HepG2 (cell line): Measurements from ENCODE around the gene FIBIN. TPM values are rescaled to one million over a fixed set of nuclear protein-coding genes. Genes with fewer than 3 reads are reported as not detected.

Source experiments
- ATAC-seq: fragments of 200-7000 bp; cut with Tn5 transposase; 3 replicates; pipeline ENCODE4 v1.9.1; 2020; ENCODE audit warnings: mild to moderate bottlenecking, moderate library complexity
- BruUV-seq: library from RNA; stranded (reverse); fragments of 400-500 nt; replicated peaks from 2 replicates; lab custom pipeline; 2021; lab: Mats Ljungman, UMichigan
- CTCF ChIA-PET: fragments of 300-600 bp; formaldehyde crosslinking; extraction: SDS; loops from one replicate; lab custom pipeline; 2021; ENCODE audit warnings: low total read pairs, inconsistent platforms, low intra/inter-chr PET ratio; lab: Yijun Ruan, JAX
- POLR2A ChIA-PET: fragments of 350-600 bp; sonication (Branson Sonifier 250); formaldehyde crosslinking; loops from one replicate; lab custom pipeline; 2020; ENCODE audit warnings: antibody characterized with exemption, inconsistent platforms; lab: Yijun Ruan, JAX
- DNase-seq: peaks from one replicate; pipeline ENCODE4 v3.0.0-alpha.2; 2015; ENCODE audit warnings: low spot score
- FAIRE-seq: peaks from 3 replicates; lab custom pipeline; 2011; peaks lifted over from hg19 to GRCh38; lab: Jason Lieb, UNC
- H2AFZ ChIP-seq: one replicate; pipeline ENCODE4 v1.6.1; 2011; ENCODE audit warnings: low read length, inconsistent platforms
- H3K27ac ChIP-seq: fragments of 300-600 bp; 3 replicates; pipeline ENCODE4 v1.8.0; 2011; ENCODE audit warnings: mixed run types, mild to moderate bottlenecking, mixed read lengths, low read length, inconsistent platforms; ENCODE audit not compliant: insufficient read depth; ENCODE audit errors: extremely low read length
- H3K27me3 ChIP-seq, 2 experiments: fragments of 200-600 bp in 1 of 2; 2 replicates in 1 of 2; 3 replicates in 1 of 2; pipeline versions ENCODE4 v1.6.0 to v1.8.0; 2011; ENCODE audit warnings: low read length in 2 of 2, mild to moderate bottlenecking in 2 of 2, moderate library complexity in 2 of 2, inconsistent platforms in 1 of 2; ENCODE audit not compliant: insufficient read depth in 2 of 2, control insufficient read depth in 1 of 2
- H3K36me3 ChIP-seq, 2 experiments: fragments of 200-600 bp in 1 of 2; replicated peaks in 1 of 2; 2 replicates in 1 of 2; 3 replicates in 1 of 2; pipeline versions ENCODE4 v1.5.1 to v1.8.0; 2011; ENCODE audit warnings: low read length in 2 of 2, inconsistent platforms in 1 of 2; ENCODE audit not compliant: insufficient read depth in 2 of 2, control insufficient read depth in 1 of 2
- H3K4me1 ChIP-seq: 2 replicates; pipeline ENCODE4 v1.5.1; 2012; ENCODE audit warnings: low read length, inconsistent platforms; ENCODE audit not compliant: insufficient read depth
- H3K4me2 ChIP-seq: 2 replicates; pipeline ENCODE4 v1.6.0; 2011; ENCODE audit warnings: low read depth, low read length, inconsistent platforms
- H3K4me3 ChIP-seq, 3 experiments: fragments of 200-600 bp in 1 of 3; sonication (generic), shearing (Covaris generic) in 1 of 3; replicated peaks in 1 of 3; 2 replicates each; pipeline ENCODE4 v1.5.1; 2011 to 2016; ENCODE audit warnings: low read length in 3 of 3, inconsistent platforms in 2 of 3, low read depth in 2 of 3, mild to moderate bottlenecking in 2 of 3, control low read depth in 1 of 3, mixed read lengths in 1 of 3; ENCODE audit not compliant: insufficient read depth in 1 of 3
- H3K79me2 ChIP-seq: one replicate; pipeline ENCODE4 v1.6.1; 2011; ENCODE audit warnings: low read length, inconsistent platforms; ENCODE audit not compliant: insufficient read depth
- H3K9ac ChIP-seq: 2 replicates; pipeline ENCODE4 v1.6.0; 2011; ENCODE audit warnings: mild to moderate bottlenecking, low read depth, low read length, inconsistent platforms; ENCODE audit not compliant: insufficient read depth
- H3K9me3 ChIP-seq: 2 replicates; pipeline ENCODE4 v1.5.1; 2012; ENCODE audit warnings: mild to moderate bottlenecking, low read length
- H4K20me1 ChIP-seq: 2 replicates; pipeline ENCODE4 v1.6.0; 2011; ENCODE audit warnings: inconsistent platforms, mild to moderate bottlenecking, low read length, moderate library complexity; ENCODE audit not compliant: insufficient read depth
- JUNB ChIP-seq: sonication (generic); formaldehyde crosslinking; IDR thresholded peaks from 2 replicates; pipeline ENCODE4 v1.8.0; 2022; ENCODE audit warnings: missing genetic modification reagents, mild to moderate bottlenecking, borderline replicate concordance
- PCBP2 ChIP-seq: fragments of 200-400 bp; formaldehyde crosslinking; optimal IDR thresholded peaks from 2 replicates; pipeline ENCODE3; 2018; ENCODE audit warnings: low read length, low read depth; ENCODE audit not compliant: poor library complexity, severe bottlenecking
- SMYD3 ChIP-seq: sonication (generic); formaldehyde crosslinking; IDR thresholded peaks from 2 replicates; pipeline ENCODE4 v1.8.1; 2023; ENCODE audit warnings: mild to moderate bottlenecking, missing genetic modification reagents
- ZNF484 ChIP-seq: sonication (generic); formaldehyde crosslinking; IDR thresholded peaks from 2 replicates; pipeline ENCODE4 v1.5.1; 2020; ENCODE audit warnings: mild to moderate bottlenecking, low read depth, missing genetic modification reagents, borderline replicate concordance
- ZNF839 ChIP-seq: sonication (generic); formaldehyde crosslinking; IDR thresholded peaks from 2 replicates; pipeline ENCODE4 v1.4.0; 2020; ENCODE audit warnings: missing genetic modification reagents, mild to moderate bottlenecking, borderline replicate concordance
- WGBS: methylation state at CpG from one replicate; pipeline ENCODE4 v1.1.6; 2017; ENCODE audit warnings: low lambda C conversion rate; 5-methylcytosine and 5-hydroxymethylcytosine counted together
- in situ Hi-C: cut with HindIII; loops from 2 replicates; pipeline ENCODE4 v1.10.0; 2017; ENCODE audit warnings: low pct_unique_long_range_greater_than_20kb; ENCODE audit not compliant: extremely low pct_ligation_motif_present
- intact Hi-C: fragments of 100-400 bp; cut with micrococcal nuclease; formaldehyde crosslinking; loops from one replicate; pipeline ENCODE4 v1.10.0; 2022; ENCODE audit not compliant: unreplicated experiment
- polyA plus RNA-seq, 8 experiments: library from polyadenylated mRNA; depleted of rRNA in 3 of 8; stranded (reverse) in 7 of 8; unstranded in 1 of 8; fragments of >200 nt; fragmentation: Illumina TruSeq in 4 of 8; extraction: Trizol in 4 of 8; gene quantifications; 2 replicates each; pipeline versions ENCODE4 v1.2.1 to v1.2.3, GENCODE V29; 2011 to 2016; ENCODE audit warnings: low read depth in 4 of 8, missing spikeins in 1 of 8, mixed read lengths in 1 of 8; ENCODE audit not compliant: insufficient read depth in 1 of 8
- total RNA-seq, 5 experiments: library from RNA; depleted of rRNA; stranded (reverse); fragments of >200 nt; fragmentation: Illumina TruSeq; extraction: Trizol; gene quantifications; 2 replicates each; pipeline ENCODE4 v1.2.3, GENCODE V29; 2016; ENCODE audit warnings: low read depth in 1 of 5
- TF ChIP-seq, protein P1 (sequence below): sonication (generic); formaldehyde crosslinking; IDR thresholded peaks from 2 replicates; pipeline ENCODE4 v1.4.0; 2020; ENCODE audit warnings: mild to moderate bottlenecking, missing genetic modification reagents
- TF ChIP-seq, protein P2 (sequence below): sonication (generic); formaldehyde crosslinking; IDR thresholded peaks from 2 replicates; pipeline ENCODE4 v1.5.1; 2020; ENCODE audit warnings: missing genetic modification reagents, mild to moderate bottlenecking, borderline replicate concordance
- TF ChIP-seq, protein P3 (sequence below): IDR thresholded peaks from 2 replicates; pipeline ENCODE4 v1.6.1; 2016; ENCODE audit warnings: mild to moderate bottlenecking, missing biosample characterization, missing genetic modification reagents
- TF ChIP-seq, protein P4 (sequence below): sonication (generic); formaldehyde crosslinking; IDR thresholded peaks from 2 replicates; pipeline ENCODE4 v1.4.0; 2020; ENCODE audit warnings: mild to moderate bottlenecking, missing genetic modification reagents, borderline replicate concordance
- TF ChIP-seq, protein P5 (sequence below): sonication (generic); formaldehyde crosslinking; IDR thresholded peaks from 2 replicates; pipeline ENCODE4 v1.8.0; 2022; ENCODE audit warnings: mild to moderate bottlenecking, missing genetic modification reagents; ENCODE audit not compliant: insufficient replicate concordance

FIBIN gene
- total and polyA plus RNA-seq, 2 of the 13 experiments (the other 11 are each of a cell fraction or from before 2014, with no cell fraction given) = not detected

DNA sequence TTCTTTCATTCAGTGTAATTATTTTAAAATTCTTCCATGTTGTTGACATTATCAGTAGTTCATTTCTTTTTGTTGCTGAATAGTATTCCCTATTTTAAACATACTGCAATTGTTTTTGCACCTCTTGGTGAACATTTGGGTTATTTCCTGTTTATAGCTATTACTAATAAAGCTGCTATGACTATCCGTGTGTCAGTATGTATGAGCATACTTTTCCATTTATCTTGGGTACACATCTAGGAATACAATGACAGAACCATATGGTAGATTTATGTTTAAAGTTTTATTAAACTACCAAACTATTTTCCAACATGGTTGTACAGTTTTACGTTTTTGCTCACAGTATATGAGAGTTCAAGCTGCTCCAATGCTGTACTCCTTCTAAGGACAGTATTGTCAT lies 22.0 kb upstream of the FIBIN start:
- ChIA-PET POLR2A (no interaction called here), CTCF (no interaction called here)
- no peaks in the 10 kb centered on the region for H3K4me1 ChIP-seq
- H3K36me3 ChIP-seq = no peaks in the 10 kb centered on the region
- intact Hi-C loops (loop anchor here (10.0 kb wide), 1 partner anchor 153 kb away; no protein-coding TSS in a partner anchor), in situ Hi-C loops (no loop called here)
- no peak overlapping the region for H3K9ac ChIP-seq
- 2% methylated on average over 2 of the region's 2 CpGs for WGBS
- H4K20me1 ChIP-seq = no peaks in the 10 kb centered on the region
- H3K4me2 ChIP-seq = no peak overlapping the region
- H3K9me3 ChIP-seq = no peaks in the 10 kb centered on the region
- no TSS peak for BruUV-seq
- no peak overlapping the region for H3K27ac ChIP-seq
- H3K4me3 ChIP-seq = no peak overlapping the region
- ATAC-seq (no peak), FAIRE-seq (no peak), DNase-seq (no peak)
- no peaks in the 10 kb centered on the region for H3K79me2 ChIP-seq
- no peak for TF ChIP-seq ZNF839
- TF ChIP-seq, protein P1, sequence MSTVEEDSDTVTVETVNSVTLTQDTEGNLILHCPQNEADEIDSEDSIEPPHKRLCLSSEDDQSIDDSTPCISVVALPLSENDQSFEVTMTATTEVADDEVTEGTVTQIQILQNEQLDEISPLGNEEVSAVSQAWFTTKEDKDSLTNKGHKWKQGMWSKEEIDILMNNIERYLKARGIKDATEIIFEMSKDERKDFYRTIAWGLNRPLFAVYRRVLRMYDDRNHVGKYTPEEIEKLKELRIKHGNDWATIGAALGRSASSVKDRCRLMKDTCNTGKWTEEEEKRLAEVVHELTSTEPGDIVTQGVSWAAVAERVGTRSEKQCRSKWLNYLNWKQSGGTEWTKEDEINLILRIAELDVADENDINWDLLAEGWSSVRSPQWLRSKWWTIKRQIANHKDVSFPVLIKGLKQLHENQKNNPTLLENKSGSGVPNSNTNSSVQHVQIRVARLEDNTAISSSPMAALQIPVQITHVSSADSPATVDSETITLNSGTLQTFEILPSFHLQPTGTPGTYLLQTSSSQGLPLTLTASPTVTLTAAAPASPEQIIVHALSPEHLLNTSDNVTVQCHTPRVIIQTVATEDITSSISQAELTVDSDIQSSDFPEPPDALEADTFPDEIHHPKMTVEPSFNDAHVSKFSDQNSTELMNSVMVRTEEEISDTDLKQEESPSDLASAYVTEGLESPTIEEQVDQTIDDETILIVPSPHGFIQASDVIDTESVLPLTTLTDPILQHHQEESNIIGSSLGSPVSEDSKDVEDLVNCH (CRISPR knock-in tag) = no peak
- TF ChIP-seq ZNF484 = no peak
- TF ChIP-seq SMYD3 = no peak
- TF ChIP-seq, protein P2, sequence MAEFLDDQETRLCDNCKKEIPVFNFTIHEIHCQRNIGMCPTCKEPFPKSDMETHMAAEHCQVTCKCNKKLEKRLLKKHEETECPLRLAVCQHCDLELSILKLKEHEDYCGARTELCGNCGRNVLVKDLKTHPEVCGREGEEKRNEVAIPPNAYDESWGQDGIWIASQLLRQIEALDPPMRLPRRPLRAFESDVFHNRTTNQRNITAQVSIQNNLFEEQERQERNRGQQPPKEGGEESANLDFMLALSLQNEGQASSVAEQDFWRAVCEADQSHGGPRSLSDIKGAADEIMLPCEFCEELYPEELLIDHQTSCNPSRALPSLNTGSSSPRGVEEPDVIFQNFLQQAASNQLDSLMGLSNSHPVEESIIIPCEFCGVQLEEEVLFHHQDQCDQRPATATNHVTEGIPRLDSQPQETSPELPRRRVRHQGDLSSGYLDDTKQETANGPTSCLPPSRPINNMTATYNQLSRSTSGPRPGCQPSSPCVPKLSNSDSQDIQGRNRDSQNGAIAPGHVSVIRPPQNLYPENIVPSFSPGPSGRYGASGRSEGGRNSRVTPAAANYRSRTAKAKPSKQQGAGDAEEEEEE (CRISPR knock-in tag) = no peak
- TF ChIP-seq, protein P3, sequence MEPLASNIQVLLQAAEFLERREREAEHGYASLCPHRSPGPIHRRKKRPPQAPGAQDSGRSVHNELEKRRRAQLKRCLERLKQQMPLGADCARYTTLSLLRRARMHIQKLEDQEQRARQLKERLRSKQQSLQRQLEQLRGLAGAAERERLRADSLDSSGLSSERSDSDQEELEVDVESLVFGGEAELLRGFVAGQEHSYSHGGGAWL (CRISPR knock-in tag) = no peak
- TF ChIP-seq PCBP2 = no peak
- no peak for TF ChIP-seq JUNB (CRISPR knock-in tag)
- TF ChIP-seq, protein P4, sequence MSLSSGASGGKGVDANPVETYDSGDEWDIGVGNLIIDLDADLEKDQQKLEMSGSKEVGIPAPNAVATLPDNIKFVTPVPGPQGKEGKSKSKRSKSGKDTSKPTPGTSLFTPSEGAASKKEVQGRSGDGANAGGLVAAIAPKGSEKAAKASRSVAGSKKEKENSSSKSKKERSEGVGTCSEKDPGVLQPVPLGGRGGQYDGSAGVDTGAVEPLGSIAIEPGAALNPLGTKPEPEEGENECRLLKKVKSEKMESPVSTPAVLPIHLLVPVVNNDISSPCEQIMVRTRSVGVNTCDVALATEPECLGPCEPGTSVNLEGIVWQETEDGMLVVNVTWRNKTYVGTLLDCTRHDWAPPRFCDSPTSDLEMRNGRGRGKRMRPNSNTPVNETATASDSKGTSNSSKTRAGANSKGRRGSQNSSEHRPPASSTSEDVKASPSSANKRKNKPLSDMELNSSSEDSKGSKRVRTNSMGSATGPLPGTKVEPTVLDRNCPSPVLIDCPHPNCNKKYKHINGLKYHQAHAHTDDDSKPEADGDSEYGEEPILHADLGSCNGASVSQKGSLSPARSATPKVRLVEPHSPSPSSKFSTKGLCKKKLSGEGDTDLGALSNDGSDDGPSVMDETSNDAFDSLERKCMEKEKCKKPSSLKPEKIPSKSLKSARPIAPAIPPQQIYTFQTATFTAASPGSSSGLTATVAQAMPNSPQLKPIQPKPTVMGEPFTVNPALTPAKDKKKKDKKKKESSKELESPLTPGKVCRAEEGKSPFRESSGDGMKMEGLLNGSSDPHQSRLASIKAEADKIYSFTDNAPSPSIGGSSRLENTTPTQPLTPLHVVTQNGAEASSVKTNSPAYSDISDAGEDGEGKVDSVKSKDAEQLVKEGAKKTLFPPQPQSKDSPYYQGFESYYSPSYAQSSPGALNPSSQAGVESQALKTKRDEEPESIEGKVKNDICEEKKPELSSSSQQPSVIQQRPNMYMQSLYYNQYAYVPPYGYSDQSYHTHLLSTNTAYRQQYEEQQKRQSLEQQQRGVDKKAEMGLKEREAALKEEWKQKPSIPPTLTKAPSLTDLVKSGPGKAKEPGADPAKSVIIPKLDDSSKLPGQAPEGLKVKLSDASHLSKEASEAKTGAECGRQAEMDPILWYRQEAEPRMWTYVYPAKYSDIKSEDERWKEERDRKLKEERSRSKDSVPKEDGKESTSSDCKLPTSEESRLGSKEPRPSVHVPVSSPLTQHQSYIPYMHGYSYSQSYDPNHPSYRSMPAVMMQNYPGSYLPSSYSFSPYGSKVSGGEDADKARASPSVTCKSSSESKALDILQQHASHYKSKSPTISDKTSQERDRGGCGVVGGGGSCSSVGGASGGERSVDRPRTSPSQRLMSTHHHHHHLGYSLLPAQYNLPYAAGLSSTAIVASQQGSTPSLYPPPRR = no peak
- TF ChIP-seq, protein P5, sequence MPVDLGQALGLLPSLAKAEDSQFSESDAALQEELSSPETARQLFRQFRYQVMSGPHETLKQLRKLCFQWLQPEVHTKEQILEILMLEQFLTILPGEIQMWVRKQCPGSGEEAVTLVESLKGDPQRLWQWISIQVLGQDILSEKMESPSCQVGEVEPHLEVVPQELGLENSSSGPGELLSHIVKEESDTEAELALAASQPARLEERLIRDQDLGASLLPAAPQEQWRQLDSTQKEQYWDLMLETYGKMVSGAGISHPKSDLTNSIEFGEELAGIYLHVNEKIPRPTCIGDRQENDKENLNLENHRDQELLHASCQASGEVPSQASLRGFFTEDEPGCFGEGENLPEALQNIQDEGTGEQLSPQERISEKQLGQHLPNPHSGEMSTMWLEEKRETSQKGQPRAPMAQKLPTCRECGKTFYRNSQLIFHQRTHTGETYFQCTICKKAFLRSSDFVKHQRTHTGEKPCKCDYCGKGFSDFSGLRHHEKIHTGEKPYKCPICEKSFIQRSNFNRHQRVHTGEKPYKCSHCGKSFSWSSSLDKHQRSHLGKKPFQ = no peak
- no peak overlapping the region for H2AFZ ChIP-seq
- H3K27me3 ChIP-seq = no peaks in the 10 kb centered on the region
